HG03457 (cell line): ENCODE measurements around the gene MRGPRG.

Experiments
- ATAC-seq: cut with Tn5 transposase; IDR thresholded peaks from one replicate; pipeline ENCODE4 v1.9.1; 2021; ENCODE audit warnings: moderate number of reproducible peaks; ENCODE audit not compliant: unreplicated experiment

The MRGPRG gene

DNA sequence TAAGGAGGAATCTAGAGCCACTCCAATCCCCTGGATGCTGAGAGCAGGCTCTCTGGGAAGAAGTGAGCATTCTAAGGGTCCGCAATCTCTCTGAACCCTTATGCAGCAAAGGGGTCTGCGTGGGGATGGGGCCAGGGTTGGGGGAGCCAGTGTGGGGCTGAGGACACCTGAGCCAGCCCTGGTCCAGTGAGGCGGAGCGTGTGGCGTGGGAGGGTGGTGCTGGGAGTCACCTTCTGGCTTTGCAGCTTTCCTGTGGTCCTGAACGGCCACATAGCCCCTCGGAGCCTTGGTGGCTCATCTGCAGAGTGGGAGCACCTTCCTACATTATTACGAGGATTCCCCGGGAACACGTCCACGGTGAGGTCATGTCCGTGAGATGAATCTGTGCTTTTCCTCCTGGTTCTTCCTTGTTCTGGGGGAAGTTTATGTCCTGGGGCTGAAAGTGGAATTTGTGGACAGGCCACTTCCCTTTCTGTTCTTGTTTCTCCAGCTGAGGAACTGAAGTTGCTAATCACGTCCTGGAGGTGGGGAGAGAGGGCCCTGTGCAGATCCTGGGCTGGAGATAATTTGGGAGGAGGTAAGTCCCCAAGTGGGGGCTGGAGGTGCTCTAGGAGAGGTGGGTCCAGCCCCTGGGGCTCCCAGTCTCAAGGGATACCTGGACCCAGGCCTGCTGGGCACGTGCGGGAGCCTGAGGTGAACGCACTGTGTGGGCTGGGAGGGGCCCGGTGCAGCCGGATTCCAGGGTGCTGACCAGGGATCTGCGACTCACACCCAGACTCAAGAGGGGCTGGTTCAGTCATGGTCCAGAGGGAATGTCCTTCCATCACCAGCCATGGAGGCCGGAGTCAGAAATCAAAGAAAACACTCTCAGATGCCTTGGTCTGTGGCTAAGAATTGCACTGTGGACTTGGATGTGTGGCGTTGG lies 7.5 kb upstream of the MRGPRG start:
- ATAC-seq: no peak

DNA sequence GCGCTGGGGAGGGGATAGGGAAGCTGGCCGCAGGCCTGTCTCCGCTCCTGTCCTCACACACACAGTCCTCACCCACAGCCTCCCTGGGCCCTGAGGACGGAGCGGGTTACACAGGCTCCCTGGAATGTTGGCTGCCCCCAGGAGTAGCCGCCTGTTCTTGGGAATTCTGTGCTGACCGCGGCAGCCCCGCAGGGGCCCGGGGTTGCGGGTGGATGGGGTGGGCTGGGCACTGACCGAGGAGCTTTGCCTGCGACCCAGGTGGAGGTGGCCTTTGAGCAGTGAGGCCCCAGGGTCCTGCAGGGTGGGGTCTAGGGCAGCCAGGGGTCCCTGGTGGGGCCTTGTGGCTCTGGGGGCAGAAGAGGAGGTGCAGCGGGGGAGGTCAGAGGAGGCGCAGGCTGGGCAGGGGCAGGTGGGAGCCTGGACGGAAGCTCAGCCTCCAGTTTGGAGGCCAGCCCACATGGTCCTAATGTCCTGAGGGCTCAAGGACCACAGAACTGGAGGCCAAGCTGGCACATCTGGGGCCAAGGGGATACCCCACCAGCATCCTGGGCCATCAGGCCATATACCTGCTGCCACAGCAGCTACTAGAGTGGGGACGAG lies 6.6 kb upstream of the MRGPRG start:
- no peak for ATAC-seq

DNA sequence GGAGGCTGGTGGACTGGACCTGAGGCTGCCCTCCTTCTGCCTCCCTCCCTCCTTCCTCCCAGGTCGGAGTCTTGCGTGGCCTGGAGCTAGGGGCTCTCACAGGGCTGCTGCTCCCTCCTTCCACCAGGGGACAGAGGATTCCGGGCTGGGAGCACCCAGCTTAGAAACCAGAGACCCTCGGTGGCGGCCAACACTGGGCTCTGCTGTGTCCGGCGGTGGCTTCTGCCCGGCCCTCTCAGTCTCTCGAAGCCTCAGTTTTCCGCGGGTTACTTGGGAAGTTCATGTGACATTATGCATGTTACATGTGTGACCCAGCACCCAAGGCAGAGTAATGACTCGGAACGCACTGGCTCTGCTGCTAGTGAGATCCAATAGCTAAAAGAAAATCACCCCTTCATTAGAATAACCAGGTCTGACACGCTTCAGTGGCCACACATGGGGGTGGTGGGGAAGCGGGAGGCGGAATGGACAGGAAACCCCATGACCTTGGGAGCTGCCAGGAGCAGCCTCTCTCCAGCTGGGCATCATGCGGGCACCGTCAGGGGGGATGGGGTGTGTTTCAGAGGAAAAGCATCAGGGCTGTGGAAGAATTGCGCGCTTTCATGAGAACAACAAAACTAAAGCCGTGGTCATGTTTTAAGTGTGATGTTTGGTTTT lies 5.9 kb upstream of the MRGPRG start:
- ATAC-seq: no peak

DNA sequence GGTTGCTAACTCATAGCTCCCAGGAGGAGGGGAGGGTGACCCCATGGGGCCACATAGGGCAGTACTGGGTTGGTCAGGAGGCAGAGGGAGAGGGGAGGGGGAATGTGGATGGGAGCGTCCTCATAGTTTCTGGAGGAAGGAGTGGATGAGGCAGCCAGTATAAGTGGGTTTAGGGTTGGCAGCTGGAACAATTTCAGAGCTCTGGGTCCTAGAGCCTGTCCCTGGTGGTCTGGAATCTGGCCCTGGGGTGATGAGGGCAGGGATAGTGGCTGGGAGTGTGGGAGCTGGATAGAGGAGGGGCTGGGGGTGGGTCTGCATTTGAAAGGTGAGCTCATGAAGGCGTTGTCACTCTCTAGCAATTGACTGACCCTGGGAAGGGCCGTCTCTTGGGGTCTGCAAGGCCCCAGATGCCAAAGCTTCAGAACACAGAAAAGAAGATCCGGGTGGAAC lies 5.3 kb upstream of the MRGPRG start:
- ATAC-seq: no peak

DNA sequence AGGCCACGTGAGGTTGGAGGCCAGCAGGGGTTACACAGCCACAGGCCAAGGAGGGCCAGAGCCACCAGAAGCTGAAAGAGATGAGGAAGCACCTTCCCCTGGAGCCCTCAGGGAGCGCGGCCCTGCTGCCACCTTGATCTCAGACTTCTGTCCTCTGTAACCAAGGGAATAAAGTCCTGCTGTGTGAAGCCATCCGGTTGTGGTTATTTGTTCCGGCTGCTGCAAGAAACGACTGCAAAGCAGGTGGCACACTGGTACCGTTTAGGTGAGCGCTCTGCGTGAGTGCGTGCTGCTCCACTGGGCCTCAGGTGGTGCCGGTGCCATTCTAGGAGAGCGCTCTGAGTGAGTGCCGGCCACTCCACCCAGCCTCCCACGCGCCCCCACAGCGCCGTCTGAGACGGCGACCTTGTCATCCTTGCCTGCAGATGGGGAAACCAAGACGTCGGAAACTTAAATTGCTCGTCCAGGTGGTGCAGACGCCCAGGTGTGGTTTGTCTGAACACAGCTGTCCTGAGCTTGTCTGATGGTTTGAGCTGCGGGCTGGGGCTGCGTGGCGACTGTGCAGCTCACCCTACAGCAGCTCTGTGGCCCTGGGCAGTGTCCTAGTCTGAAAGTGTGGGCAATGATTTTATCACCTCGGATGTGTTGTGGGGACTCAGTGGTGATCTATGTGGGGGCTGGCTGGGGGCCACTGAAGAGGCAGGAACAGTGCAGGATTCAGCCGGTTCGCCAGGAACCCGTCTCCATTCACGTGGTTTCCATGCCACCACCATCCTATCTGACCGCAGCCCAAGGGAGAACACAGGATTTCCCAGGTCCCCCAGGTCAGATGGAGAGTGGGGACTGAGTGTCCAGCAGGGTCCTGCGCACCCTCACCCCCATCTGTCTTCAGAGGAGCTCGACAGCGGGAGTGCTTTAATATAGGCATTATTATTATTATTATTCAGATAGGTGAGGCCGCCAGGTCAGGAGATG lies 4.6 kb upstream of the MRGPRG start:
- ATAC-seq: no peak

DNA sequence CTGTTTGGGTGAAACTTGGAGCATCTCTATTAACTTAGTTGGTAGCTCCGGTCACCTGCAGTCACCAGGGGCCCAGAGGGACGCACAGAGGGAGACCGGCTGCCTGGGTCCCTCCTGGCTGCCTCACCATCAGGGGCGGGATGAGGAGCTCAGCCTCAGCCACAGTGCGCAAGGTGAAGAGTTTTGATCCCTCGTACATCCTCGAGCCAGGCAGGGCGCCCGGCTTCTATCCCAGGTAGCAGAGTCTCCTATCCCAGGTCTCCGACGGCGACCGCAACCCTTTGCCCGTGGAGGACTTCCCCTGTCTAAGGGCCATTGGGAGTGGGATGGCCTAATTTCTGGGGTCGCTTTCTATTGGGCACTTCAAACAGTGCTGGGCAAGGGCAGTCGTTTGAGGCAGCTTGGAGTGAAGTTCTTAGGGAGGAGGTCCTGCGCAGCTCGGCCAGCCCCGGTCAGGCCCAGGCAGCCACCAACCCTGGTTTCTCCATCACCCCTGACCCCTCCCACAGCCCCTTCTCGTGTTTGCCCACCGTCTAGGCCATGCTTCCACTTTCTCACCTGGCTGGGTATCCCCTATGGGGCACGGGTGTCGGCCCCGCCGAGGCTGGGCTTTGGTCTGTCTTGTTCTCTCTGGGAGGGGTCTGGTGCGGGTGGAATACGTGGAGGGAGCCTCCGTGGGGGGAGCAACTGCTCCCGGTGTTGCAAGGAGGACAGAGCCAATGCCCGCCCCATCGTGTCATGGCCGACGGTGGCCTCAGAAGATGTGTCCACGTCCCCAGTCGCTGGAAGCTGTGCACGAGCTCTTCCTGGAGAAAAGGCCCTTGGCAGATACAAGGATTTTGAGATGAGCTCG lies 3.6 kb upstream of the MRGPRG start:
- no peak for ATAC-seq

DNA sequence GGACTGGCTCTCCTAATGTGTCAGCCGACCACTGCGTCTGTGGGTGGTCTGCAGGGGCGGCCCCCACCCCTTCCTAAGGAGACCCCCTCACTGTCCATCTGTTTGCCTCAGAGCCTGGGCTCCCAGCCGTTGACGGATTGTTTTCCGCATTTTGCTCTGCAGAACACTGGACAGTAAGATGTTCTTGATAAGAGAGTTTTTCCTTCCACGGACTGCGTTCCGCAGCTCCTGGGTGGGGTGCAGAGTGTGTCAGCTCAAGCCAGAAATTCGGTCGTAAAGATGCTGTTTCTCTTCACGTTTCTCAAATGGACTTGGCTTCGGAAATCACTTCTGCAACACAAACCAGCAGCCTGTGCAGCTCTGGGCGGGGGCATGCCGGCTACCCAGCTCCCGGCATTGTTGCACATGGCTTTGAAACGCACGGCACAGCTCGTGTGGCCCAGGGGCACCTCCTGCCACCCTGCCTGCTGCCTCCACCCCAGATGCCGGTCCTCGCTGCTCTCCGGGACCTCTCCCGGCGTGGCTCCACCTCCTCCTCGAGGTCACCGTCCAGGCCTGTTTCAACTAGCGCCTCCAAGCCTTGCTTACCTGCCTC lies 2.9 kb upstream of the MRGPRG start:
- ATAC-seq: no peak

DNA sequence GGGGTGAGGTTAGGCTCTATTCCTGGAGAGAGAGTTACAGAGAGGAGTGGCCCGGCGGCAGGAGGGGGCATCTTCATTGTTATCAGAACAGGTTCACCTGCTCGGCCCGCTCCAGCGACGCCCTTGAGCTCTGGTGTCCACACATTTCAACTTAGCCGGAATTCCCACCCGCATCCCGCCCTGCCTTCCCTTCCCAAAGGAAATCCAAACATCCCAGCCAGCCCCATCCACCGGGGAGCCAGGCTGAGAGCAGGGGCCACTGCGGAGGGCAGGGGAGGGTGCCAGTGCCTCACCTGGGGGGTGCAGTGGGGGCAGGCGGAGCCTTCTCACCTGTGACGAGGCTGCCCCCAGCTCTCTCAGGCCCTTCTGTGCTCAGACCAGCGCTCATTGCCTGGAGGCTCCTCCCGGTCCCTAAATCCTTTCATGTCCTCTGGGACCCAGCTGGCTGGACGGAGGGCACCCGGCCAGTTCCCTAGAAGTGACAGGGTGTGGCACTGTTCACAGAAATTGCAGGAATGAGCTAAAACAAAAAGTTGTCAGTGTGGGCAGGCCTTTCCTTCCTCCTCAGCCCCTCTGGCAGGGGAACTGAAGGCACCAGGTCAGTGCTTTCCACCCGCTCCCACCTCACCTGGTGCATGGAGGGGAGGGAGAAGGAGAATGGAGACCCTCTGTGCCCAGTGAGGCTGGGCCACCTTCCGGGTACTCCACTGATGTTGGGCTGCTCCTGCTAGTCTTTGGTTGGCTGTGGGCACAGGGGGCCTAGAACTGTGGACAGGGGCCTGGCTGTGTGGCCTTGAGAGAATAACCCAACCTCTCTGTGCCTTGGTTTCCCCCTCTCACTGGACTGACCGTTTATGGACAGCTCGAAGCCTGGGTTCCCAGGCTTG lies 2.2 kb upstream of the MRGPRG start:
- ATAC-seq: no peak

DNA sequence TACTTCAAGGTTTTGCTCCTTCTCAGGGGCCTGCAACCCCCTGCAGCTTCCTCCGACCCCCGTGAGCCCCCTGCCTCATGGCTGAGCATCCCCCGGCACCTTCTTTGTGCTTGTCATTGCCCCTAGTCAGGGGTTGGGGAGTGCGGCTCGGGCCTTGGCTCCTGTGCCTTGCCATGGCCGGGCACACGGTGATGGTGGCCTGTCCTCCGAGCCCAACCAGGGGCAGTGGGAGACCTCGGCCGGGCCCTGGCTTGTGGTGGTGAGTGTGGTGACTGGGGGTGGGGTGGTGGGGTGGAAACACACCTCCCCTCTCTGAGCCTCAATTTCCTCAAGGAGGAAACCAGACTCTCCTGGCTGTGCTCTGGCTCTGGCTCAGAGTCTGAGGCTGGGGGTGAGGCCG lies 1.5 kb upstream of the MRGPRG start:
- no peak for ATAC-seq

DNA sequence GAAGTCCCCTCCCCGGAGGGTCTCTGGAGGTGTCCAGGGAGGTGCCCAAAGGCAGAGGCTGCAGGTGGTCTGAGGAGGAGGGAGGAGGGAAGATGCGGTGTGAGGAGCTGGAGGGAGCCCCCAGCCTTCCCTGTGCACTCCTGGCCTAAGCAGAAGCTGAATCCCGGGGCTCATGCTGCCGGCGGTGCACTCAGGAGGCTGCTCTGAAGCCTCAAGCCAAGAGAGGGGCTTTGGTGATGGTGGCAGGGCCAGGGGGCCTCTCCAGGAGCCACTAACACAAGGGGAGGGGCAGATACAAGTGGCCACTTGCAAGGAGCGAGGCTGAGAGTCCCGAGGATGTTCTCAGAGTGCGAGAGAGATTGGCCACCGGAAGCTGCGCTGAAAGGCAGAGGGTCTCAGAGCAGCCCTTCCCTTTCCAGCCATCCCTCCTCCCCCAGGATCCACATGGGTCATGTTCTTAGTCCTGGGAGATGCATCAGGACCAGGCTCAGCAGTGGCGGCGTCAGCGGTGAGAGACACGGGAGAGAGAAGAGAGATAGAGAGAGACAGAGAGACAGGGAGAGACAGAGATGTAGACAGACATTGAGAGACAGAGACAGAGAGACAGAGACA lies 774 bp upstream of the MRGPRG start:
- no peak for ATAC-seq

DNA sequence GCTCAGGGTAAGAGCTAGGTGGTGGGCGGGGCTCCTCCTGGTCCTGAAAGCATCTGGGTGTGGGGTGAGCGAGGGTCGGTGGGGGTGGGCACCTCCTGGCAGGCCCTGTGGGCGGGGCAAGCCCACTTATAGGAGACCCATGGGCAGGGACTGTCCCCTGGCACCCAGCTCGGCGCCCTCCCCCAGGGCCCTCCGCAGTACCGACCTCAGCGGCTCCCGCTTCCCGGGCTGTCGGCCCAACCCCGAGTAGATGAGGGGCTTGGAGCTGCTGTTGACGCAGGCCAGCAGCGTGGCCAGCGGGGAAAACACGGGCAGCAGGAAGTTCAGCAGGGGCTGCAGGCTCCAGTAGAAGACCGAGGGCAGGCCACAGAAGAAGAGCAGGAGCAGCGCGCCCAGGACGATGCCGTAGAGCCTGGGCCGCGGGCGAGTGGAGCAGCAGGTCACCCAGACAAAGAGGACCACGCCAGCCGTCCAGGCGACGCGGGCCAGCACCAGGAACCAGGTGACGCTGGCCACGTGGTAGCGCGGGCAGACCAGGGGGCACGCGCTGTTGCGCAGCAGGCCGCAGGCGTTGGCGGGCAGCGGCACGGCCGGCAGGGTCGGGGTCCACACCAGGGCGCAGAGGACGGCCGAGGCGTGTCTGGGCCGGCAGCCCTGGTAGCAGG lies 663 bp downstream of the MRGPRG start:
- ATAC-seq: no peak

DNA sequence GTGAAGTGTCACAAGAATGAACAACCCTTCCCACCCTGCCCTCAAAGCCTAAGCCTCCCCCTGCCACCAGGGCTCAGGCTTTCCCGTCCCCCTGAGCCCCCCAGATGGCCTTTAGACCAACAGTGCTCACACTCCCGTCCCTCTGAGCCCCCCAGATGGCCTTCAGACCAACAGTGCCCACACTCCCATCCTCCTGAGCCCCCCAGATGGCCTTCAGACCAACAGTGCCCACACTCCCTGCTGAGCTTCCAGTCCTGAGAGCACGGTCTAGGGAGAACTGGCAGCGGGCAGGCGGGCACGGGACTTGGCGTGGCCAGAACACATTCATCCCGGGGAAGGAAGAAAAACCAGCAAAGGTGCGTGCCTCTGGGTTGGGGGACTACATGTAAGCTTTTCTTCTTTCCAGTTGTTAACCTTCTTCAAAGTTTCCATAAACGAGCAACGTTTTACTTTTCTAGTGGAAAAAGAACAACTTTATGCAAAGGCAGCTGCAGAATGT lies 2.5 kb downstream of the MRGPRG start:
- ATAC-seq: no peak

DNA sequence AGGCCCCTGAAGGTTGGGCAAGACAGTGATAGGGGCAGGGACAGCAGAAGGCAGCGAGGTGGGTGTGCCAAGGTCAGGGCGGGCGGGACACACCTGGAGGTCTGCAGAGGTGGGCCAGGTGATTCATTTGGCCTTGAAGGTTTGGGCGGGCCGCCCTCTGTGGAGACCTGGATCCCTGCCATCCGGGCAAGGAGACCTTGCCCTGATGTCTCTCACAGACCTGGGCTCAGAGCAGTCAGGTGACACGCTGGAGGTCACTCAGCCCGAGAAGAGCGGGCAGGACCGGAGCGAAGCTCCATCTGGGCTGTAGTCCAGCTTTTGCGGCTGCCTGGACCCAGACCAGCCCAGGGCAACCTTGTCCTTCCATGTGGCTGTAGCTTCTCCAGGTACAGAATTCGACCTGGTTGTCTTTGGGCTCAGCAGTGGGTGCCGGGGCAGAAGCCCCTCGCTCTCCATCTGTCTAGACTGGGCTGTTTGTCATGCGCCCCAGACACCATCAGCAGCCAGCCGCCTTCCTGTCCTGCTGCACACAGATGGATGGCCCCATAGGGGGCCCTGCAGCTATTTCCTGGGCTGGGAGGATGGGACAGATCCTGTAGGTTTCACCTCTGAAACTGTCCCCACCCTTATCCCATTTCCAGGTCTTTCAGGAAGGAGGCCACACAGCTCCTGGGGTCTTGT lies 3.1 kb downstream of the MRGPRG start:
- ATAC-seq: no peak

DNA sequence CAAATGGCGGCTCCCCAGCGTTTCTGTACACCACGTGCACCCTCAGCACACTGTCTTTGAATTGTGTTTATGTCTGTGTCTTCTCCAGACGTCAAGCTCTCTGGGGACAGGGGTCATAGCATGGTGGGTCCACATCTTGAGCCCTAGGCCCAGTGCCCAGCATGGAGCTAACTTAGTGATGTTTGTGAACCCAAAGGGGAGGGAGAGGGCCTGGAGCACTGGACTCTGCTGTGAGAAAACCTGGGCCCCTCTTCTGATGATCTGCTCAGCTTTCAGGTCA lies 4.3 kb downstream of the MRGPRG start:
- ATAC-seq: no peak

DNA sequence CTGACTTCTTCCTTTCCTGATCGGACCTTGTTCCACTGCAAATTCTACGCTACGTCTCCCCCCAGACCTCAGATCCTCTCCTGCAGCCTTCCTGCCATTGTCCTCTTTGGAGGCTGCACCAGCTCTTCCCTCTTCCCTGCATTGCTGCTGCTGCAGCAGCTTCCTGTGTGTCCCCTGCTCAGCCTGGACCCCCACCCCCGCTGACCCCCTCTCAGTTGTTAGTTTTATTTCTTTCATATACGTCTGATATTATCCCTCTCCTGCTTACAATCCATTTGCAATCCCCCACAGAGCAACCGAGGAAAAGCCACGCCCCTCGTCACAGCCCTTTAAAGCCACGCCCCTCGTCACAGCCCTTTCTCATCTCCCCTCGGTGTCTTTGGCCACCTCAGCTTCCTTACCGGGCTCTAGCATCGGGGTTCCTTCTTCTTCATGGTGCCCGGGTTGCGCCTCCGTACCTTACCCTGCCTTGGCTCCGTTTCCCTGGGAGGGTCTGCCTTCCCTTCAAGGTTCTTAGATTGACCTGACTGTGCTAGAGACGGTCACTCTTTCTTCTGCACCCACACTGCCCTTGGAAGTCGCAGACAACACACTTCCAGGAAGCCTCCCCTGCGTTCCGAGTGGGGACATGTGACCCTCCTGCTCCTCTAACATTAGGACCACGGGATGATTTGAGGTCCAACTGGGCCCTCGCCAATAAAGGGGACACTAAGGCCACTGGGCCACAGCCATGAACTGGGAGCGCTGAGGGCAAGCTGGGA lies 4.8 kb downstream of the MRGPRG start:
- no peak for ATAC-seq

DNA sequence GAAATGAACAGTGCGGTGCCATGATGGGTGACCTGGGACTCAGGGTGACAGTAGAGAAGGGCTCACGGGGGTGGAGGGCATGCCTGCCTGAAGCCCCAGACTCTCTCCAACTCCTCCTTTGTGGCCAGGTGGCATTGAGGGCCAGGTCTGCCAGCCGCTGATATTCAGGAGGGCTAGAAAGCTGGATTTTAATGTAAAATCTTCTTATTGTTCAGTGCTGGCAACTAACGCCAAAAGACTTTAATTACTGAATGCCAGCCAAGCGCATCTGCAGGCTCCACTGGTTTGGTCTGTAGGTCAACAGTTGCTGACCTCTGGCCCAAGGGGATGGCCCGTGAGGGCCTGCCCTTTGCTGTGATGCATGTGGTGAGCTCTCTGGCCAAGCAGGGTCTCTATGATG lies 10.3 kb downstream of the MRGPRG start:
- ATAC-seq: no peak
